HG02588 (cell line): ENCODE data around the gene LAG3.

Source experiments
- ATAC-seq: cut with Tn5 transposase; IDR thresholded peaks from one replicate; pipeline ENCODE4 v1.9.1; 2021; ENCODE audit warnings: mild to moderate bottlenecking, moderate library complexity; ENCODE audit not compliant: unreplicated experiment

Gene LAG3

GRCh38 chr12:6787309-6787708, 15.0 kb downstream of the LAG3 start:
- no peak for ATAC-seq

GRCh38 chr12:6788972-6789924, 16.9 kb downstream of the LAG3 start, which contains the start of gene CD4:
TSS of gene CD4 (plus strand) at chr12:6789528. CDS start at chr12:6800139, 10,611 bp downstream.
- ATAC-seq, result no peak

GRCh38 chr12:6790496-6791150, 18.3 kb downstream of the LAG3 start:
- ATAC-seq, result no peak

GRCh38 chr12:6791931-6792520, 19.7 kb downstream of the LAG3 start:
- ATAC-seq, result no peak

- ATAC-seq, result peak; percentile 50
Measured at GRCh38 chr12:6792522-6793201, 20.3 kb downstream of the LAG3 start.

GRCh38 chr12:6795088-6795487, 22.8 kb downstream of the LAG3 start:
- no peak for ATAC-seq

GRCh38 chr12:6796576-6796975, 24.3 kb downstream of the LAG3 start:
- no peak for ATAC-seq

GRCh38 chr12:6799147-6799546, 26.8 kb downstream of the LAG3 start:
- ATAC-seq, result no peak

GRCh38 chr12:6807170-6807569, 34.9 kb downstream of the LAG3 start:
- ATAC-seq, result no peak

- no peak for ATAC-seq
Measured at GRCh38 chr12:6809056-6809455, 36.7 kb downstream of the LAG3 start.

GRCh38 chr12:6810758-6811157, 38.4 kb downstream of the LAG3 start:
- no peak for ATAC-seq

- no peak for ATAC-seq
Measured at GRCh38 chr12:6813363-6813762, 41.0 kb downstream of the LAG3 start.

- ATAC-seq, result no peak
Measured at GRCh38 chr12:6816598-6816997, 44.3 kb downstream of the LAG3 start.

GRCh38 chr12:6817098-6817497, 44.8 kb downstream of the LAG3 start:
- ATAC-seq, result no peak

GRCh38 chr12:6817662-6818157, 45.4 kb downstream of the LAG3 start:
- no peak for ATAC-seq

- ATAC-seq, result no peak
Measured at GRCh38 chr12:6818222-6818621, 45.9 kb downstream of the LAG3 start.

GRCh38 chr12:6818645-6819044, 46.3 kb downstream of the LAG3 start:
- ATAC-seq, result no peak

- no peak for ATAC-seq
Measured at GRCh38 chr12:6819106-6820030, 47.0 kb downstream of the LAG3 start.

- ATAC-seq, result no peak
Measured at GRCh38 chr12:6820166-6820565, 47.8 kb downstream of the LAG3 start.
